Measurements from ENCODE around the gene FER1L5.

- no peak for TF ChIP-seq EZH2 (optimal IDR thresholded peaks at IDR 0.05; ENCODE audit: low read depth, low read length)
- TF ChIP-seq CTCF (IDR thresholded peaks at IDR 0.05; ENCODE audit: low read length): no peak
These were observed 43.3 kb downstream of the FER1L5 start for GRCh38 chr2:96685577-96686459.
